Activated CD4-positive, alpha-beta T cell treated with anti-CD3 and anti-CD28 coated beads, Interleukin-10, Interleukin-2, amounts not matched to agents 100 ng/mL and 50 ng/mL, durations not matched to agents 16 hours and 8 hours (primary cell): ENCODE data around the gene BACH2.
"Not testable (repeated sequence)": the region's sequence is repeated elsewhere in the genome, so short reads cannot be mapped to it uniquely, and the experiment has no call there.

Experiments
- DNase-seq: peaks from one replicate; pipeline ENCODE4 v3.0.0-alpha.2; 2020

BACH2 gene

GRCh38 chr6:90179190-90180169 is 117.2 kb downstream of the BACH2 start:
- no peak for DNase-seq

- DNase-seq = no peak
These were observed 118.2 kb downstream of the BACH2 start for GRCh38 chr6:90178384-90178855.

- DNase-seq = no peak
These were observed 118.9 kb downstream of the BACH2 start for GRCh38 chr6:90177544-90178383.

GRCh38 chr6:90175627-90176538 is 120.8 kb downstream of the BACH2 start:
- DNase-seq = peak; percentile 70

- no peak for DNase-seq
These were observed 123.2 kb downstream of the BACH2 start for GRCh38 chr6:90173262-90173925.

GRCh38 chr6:90170601-90171000 is 126.0 kb downstream of the BACH2 start:
- DNase-seq = no peak

- DNase-seq = no peak
These were observed 127.3 kb downstream of the BACH2 start for GRCh38 chr6:90169374-90169773.

- DNase-seq = no peak
These were observed 127.9 kb downstream of the BACH2 start for GRCh38 chr6:90168693-90169131.

- no peak for DNase-seq
These were observed 128.9 kb downstream of the BACH2 start for GRCh38 chr6:90167514-90168379.

- DNase-seq = not testable (repeated sequence)
These were observed 130.3 kb downstream of the BACH2 start for GRCh38 chr6:90166155-90166924.

- DNase-seq = no peak
These were observed 133.8 kb downstream of the BACH2 start for GRCh38 chr6:90162648-90163387.

- DNase-seq = no peak
These were observed 136.6 kb downstream of the BACH2 start for GRCh38 chr6:90160013-90160412.

- DNase-seq = no peak
These were observed 137.2 kb downstream of the BACH2 start for GRCh38 chr6:90159452-90159851.

GRCh38 chr6:90158936-90159335 is 137.7 kb downstream of the BACH2 start:
- DNase-seq = no peak

GRCh38 chr6:90157441-90157840 is 139.2 kb downstream of the BACH2 start:
- DNase-seq = no peak

- peak; percentile 52 for DNase-seq
These were observed 139.8 kb downstream of the BACH2 start for GRCh38 chr6:90156861-90157260.

GRCh38 chr6:90154755-90155470 is 141.7 kb downstream of the BACH2 start:
- DNase-seq = no peak
